ENCODE measurements around the gene SOSTDC1.

Gene SOSTDC1

GRCh38 chr7:16419126-16419525 lies 46.4 kb downstream of the SOSTDC1 start:
- Histone ChIP-seq H3K27ac (ENCODE audit: low read length) (no peak overlapping the region), H3K9me3 (ENCODE audit: control insufficient read depth in 1 of 2, low read length in 2 of 2) (no peaks in the 10 kb centered on the region), H3K4me1 (ENCODE audit: control insufficient read depth in 1 of 2, insufficient read depth in 2 of 2, low read length in 2 of 2) (peaks cover 0 to 17% of the 10 kb centered on the region in 2 donors), H3K36me3 (ENCODE audit: control insufficient read depth in 1 of 2, insufficient read depth in 2 of 2, low read length in 2 of 2) (peaks cover 0 to 9% of the 10 kb centered on the region in 2 donors), H3K4me3 (ENCODE audit: low read depth in 1 of 2, low read length in 2 of 2) (no peak overlapping the region), H3K27me3 (ENCODE audit: low read depth, low read length) (no peaks in the 10 kb centered on the region)

GRCh38 chr7:16417906-16418305 lies 47.6 kb downstream of the SOSTDC1 start:
- H3K36me3 ChIP-seq (ENCODE audit: control insufficient read depth in 1 of 2, insufficient read depth in 2 of 2, low read length in 2 of 2): peaks cover 0 to 9% of the 10 kb centered on the region in 2 donors
- peaks cover 0 to 17% of the 10 kb centered on the region in 2 donors for H3K4me1 ChIP-seq (ENCODE audit: control insufficient read depth in 1 of 2, insufficient read depth in 2 of 2, low read length in 2 of 2)
- H3K4me3 ChIP-seq (ENCODE audit: low read depth in 1 of 2, low read length in 2 of 2): no peak overlapping the region
- no peaks in the 10 kb centered on the region for H3K9me3 ChIP-seq (ENCODE audit: control insufficient read depth in 1 of 2, low read length in 2 of 2)
- no peak overlapping the region for H3K27ac ChIP-seq (ENCODE audit: low read length)
- no peaks in the 10 kb centered on the region for H3K27me3 ChIP-seq (ENCODE audit: low read depth, low read length)

GRCh38 chr7:16416289-16417282 lies 49.0 kb downstream of the SOSTDC1 start:
- Histone ChIP-seq H3K4me3 (ENCODE audit: low read depth in 1 of 2, low read length in 2 of 2) (no peak overlapping the region), H3K4me1 (ENCODE audit: control insufficient read depth in 1 of 2, insufficient read depth in 2 of 2, low read length in 2 of 2) (peaks cover 0 to 8% of the 10 kb centered on the region in 2 donors), H3K27ac (ENCODE audit: low read length) (no peak overlapping the region), H3K27me3 (ENCODE audit: low read depth, low read length) (no peaks in the 10 kb centered on the region), H3K9me3 (ENCODE audit: control insufficient read depth in 1 of 2, low read length in 2 of 2) (no peaks in the 10 kb centered on the region), H3K36me3 (ENCODE audit: control insufficient read depth in 1 of 2, insufficient read depth in 2 of 2, low read length in 2 of 2) (peaks cover 0 to 9% of the 10 kb centered on the region in 2 donors)

- Histone ChIP-seq H3K9me3 (ENCODE audit: control insufficient read depth in 1 of 2, low read length in 2 of 2) (no peaks in the 10 kb centered on the region), H3K4me3 (ENCODE audit: low read depth in 1 of 2, low read length in 2 of 2) (no peak overlapping the region), H3K4me1 (ENCODE audit: control insufficient read depth in 1 of 2, insufficient read depth in 2 of 2, low read length in 2 of 2) (peaks cover 0 to 8% of the 10 kb centered on the region in 2 donors), H3K36me3 (ENCODE audit: control insufficient read depth in 1 of 2, insufficient read depth in 2 of 2, low read length in 2 of 2) (no peaks in the 10 kb centered on the region), H3K27ac (ENCODE audit: low read length) (no peak overlapping the region), H3K27me3 (ENCODE audit: low read depth, low read length) (no peaks in the 10 kb centered on the region)
Observed at GRCh38 chr7:16412274-16413254, 53.0 kb downstream of the SOSTDC1 start.
